ENCODE measurements around the gene CCDC117.
"Not testable (repeated sequence)": the region's sequence is repeated elsewhere in the genome, so short reads cannot be mapped to it uniquely, and the experiment has no call there.

The CCDC117 gene

GRCh38 chr22:28754512-28754911 lies 18.0 kb upstream of the CCDC117 start:
- not testable (repeated sequence) for H3K9me3 Mint-ChIP-seq; H3K4me1 Mint-ChIP-seq (ENCODE audit: low read depth); H3K4me3 Mint-ChIP-seq; DNase-seq; H3K27me3 Mint-ChIP-seq
- peak overlapping the region; percentile 29 for H3K27ac Mint-ChIP-seq
- H3K36me3 Mint-ChIP-seq (ENCODE audit: low read depth): peaks cover 43% of the 10 kb centered on the region

GRCh38 chr22:28759861-28760560 lies 12.5 kb upstream of the CCDC117 start:
- Mint-ChIP-seq H3K36me3 (ENCODE audit: low read depth) (peaks cover 10% of the 10 kb centered on the region), H3K4me3 (no peak overlapping the region), H3K27ac (no peak overlapping the region), H3K27me3 (no peaks in the 10 kb centered on the region), H3K4me1 (ENCODE audit: low read depth) (no peaks in the 10 kb centered on the region), H3K9me3 (no peaks in the 10 kb centered on the region)
- no peak for DNase-seq

- Mint-ChIP-seq H3K27ac (no peak overlapping the region), H3K9me3 (no peaks in the 10 kb centered on the region), H3K36me3 (ENCODE audit: low read depth) (peaks cover 8% of the 10 kb centered on the region)
Observed at GRCh38 chr22:28761449-28761755, 11.1 kb upstream of the CCDC117 start.

DNA sequence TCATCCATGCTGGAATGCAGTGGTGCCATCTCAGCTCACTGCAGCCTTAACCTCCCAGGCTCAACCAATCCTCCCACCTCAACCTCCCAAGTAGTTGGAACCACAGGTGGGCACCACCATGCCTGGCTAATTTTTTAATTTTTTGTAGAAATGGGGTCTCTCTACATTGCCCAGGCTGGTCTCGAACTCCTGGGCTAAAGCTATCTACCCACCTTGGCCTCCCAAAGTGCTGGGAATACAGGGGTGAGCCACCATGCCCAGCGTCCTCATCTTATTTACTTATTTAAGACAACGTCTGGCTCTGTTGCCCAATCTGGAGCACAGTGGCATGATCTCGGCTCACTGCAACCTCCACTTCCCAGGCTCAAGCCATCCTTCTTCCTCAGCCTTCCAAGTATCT lies 10.5 kb upstream of the CCDC117 start:
- DNase-seq; H3K36me3 Mint-ChIP-seq (ENCODE audit: low read depth); H3K27me3 Mint-ChIP-seq; H3K4me3 Mint-ChIP-seq; H3K9me3 Mint-ChIP-seq; H3K4me1 Mint-ChIP-seq (ENCODE audit: low read depth); H3K27ac Mint-ChIP-seq: not testable (repeated sequence)

More at GRCh38 chr22:28761449-28761755, 11.1 kb upstream of the CCDC117 start:
- Mint-ChIP-seq H3K4me1 (ENCODE audit: low read depth) (no peaks in the 10 kb centered on the region), H3K27me3 (no peaks in the 10 kb centered on the region), H3K4me3 (no peak overlapping the region)
- no peak for DNase-seq

DNA sequence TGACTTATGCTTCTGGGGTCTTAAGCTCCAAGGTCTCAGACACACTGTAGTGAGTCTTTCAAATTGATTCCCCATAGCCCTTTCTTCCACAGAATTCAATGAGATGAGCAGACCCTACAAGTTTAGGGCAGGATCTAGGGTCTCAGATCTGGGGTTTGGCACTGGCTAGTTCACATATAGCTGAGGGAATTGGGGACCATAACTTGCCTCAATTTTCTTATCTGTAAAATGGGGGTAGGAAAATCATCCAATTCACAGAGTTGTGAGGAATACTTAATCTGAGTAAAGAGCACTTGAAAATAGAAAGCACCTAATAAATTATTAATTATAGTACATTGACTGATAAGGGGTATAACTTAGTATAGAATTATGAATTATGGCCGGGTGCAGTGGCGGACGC lies 5.9 kb upstream of the CCDC117 start:
- no peaks in the 10 kb centered on the region for H3K4me1 Mint-ChIP-seq (ENCODE audit: low read depth)
- H3K9me3 Mint-ChIP-seq: peaks cover 4% of the 10 kb centered on the region
- H3K4me3 Mint-ChIP-seq: no peak overlapping the region
- no peak overlapping the region for H3K27ac Mint-ChIP-seq
- no peak for DNase-seq
- no peaks in the 10 kb centered on the region for H3K36me3 Mint-ChIP-seq (ENCODE audit: low read depth)
- H3K27me3 Mint-ChIP-seq: no peaks in the 10 kb centered on the region

DNA sequence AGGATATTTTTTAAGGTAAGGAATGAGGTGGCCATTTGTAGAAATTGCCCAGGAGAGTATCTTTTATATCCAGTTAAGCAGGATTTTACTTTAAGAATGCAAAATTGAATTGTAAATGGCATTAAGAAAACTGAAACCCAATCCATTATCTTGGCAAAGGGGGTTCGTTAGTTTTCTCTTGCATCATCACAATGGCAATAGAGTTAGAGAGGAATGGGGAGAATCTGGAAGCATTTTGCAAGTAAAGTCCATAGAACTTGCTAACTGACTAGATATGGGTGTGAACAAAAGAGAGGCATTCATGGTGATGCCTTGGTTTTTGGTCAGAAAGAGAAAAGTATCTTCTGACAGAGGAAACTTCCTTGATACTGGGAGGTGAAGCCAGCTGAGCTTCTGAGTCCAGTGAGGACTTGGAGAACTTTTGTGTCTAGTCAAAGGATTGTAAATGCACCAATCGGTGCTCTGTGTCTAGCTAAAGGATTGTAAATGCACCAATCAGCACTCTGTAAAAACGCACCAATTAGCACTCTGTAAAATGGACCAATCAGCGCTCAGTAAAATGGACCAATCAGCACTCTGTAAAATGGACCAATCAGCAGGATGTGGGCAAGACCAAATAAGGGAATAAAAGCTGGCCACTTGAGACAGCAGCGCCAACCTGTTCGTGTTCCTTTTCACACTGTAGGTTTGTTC lies 3.6 kb upstream of the CCDC117 start:
- H3K27me3 Mint-ChIP-seq: no peaks in the 10 kb centered on the region
- H3K4me3 Mint-ChIP-seq: no peak overlapping the region
- H3K4me1 Mint-ChIP-seq (ENCODE audit: low read depth): peaks cover 9% of the 10 kb centered on the region
- peaks cover 7% of the 10 kb centered on the region for H3K36me3 Mint-ChIP-seq (ENCODE audit: low read depth)
- peaks cover 4% of the 10 kb centered on the region for H3K9me3 Mint-ChIP-seq
- DNase-seq: no peak
- no peak overlapping the region for H3K27ac Mint-ChIP-seq

GRCh38 chr22:28769394-28770085 lies 3.0 kb upstream of the CCDC117 start:
- DNase-seq: no peak
- Mint-ChIP-seq H3K9me3 (peaks cover 4% of the 10 kb centered on the region), H3K4me3 (no peak overlapping the region), H3K27me3 (no peaks in the 10 kb centered on the region), H3K4me1 (ENCODE audit: low read depth) (peaks cover 12% of the 10 kb centered on the region), H3K27ac (no peak overlapping the region), H3K36me3 (ENCODE audit: low read depth) (peaks cover 10% of the 10 kb centered on the region)

- H3K36me3 Mint-ChIP-seq (ENCODE audit: low read depth): peaks cover 28% of the 10 kb centered on the region
- no peak for DNase-seq
- peaks cover 24% of the 10 kb centered on the region for H3K4me1 Mint-ChIP-seq (ENCODE audit: low read depth)
- peak overlapping the region; percentile 14 for H3K27ac Mint-ChIP-seq
- no peaks in the 10 kb centered on the region for H3K27me3 Mint-ChIP-seq
- no peak overlapping the region for H3K4me3 Mint-ChIP-seq
- H3K9me3 Mint-ChIP-seq: peaks cover 4% of the 10 kb centered on the region
Observed at GRCh38 chr22:28771195-28771791, 1.2 kb upstream of the CCDC117 start.

GRCh38 chr22:28773461-28773867 lies 969 bp downstream of the CCDC117 start:
- Mint-ChIP-seq H3K27ac (peak overlapping the region; percentile 98), H3K27me3 (no peaks in the 10 kb centered on the region), H3K4me1 (ENCODE audit: low read depth) (peaks cover 32% of the 10 kb centered on the region), H3K4me3 (peak overlapping the region; percentile 87), H3K9me3 (peaks cover 4% of the 10 kb centered on the region), H3K36me3 (ENCODE audit: low read depth) (peaks cover 44% of the 10 kb centered on the region)
- no peak for DNase-seq

- Mint-ChIP-seq H3K4me1 (ENCODE audit: low read depth) (peaks cover 36% of the 10 kb centered on the region), H3K27ac (peak overlapping the region; percentile 50), H3K36me3 (ENCODE audit: low read depth) (peaks cover 50% of the 10 kb centered on the region), H3K4me3 (peak overlapping the region; percentile 87), H3K27me3 (no peaks in the 10 kb centered on the region), H3K9me3 (no peaks in the 10 kb centered on the region)
- no peak for DNase-seq
Observed at GRCh38 chr22:28774378-28774777, 1.9 kb downstream of the CCDC117 start.

DNA sequence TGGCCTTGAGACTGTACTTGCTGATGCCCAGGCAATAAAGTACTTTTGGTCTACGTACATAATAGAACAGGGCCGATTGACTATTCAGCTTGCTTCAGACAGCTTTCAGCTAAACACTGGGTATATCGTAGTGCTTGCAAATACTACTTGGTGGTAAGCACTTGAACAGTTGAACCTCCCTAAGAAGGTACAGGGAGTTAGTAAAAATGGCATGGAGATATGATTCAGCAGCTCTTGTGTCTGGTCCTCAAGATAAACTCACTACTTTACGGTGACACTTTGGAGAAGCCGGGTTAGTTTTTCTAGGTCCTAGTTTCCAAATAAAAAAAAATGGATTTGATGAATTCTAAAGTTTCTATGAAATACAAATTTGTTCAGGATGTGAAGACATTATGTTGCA lies 7.3 kb downstream of the CCDC117 start:
- DNase-seq: no peak
- H3K4me1 Mint-ChIP-seq (ENCODE audit: low read depth): peaks cover 32% of the 10 kb centered on the region
- no peak overlapping the region for H3K27ac Mint-ChIP-seq
- no peaks in the 10 kb centered on the region for H3K9me3 Mint-ChIP-seq
- H3K36me3 Mint-ChIP-seq (ENCODE audit: low read depth): peaks cover 84% of the 10 kb centered on the region
- no peaks in the 10 kb centered on the region for H3K27me3 Mint-ChIP-seq
- H3K4me3 Mint-ChIP-seq: no peak overlapping the region

DNA sequence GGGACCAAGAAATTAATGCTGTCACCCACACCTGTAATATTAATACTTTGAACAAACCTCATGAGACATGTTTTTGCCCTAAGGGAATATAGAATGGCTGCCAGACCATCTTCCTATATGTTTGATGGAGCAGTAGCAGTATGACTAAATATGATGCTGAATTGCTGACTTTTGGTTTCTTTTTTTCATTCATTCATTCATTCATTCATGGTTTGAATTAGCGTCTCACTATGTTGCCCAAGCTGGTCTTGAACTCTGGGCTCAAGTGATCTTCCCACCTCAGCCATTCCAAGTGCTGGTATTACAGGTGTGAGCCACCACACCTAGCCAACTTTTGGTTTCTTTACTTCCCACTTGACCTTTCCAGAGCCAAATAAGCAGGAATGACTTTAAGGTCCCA lies 7.8 kb downstream of the CCDC117 start:
- no peak for DNase-seq
- Mint-ChIP-seq H3K4me3 (no peak overlapping the region), H3K27me3 (no peaks in the 10 kb centered on the region), H3K9me3 (no peaks in the 10 kb centered on the region), H3K4me1 (ENCODE audit: low read depth) (peaks cover 29% of the 10 kb centered on the region), H3K27ac (peak overlapping the region; percentile 33), H3K36me3 (ENCODE audit: low read depth) (peaks cover 84% of the 10 kb centered on the region)

GRCh38 chr22:28783786-28784671 lies 11.5 kb downstream of the CCDC117 start:
- DNase-seq: no peak
- Mint-ChIP-seq H3K36me3 (ENCODE audit: low read depth) (peaks cover 89% of the 10 kb centered on the region), H3K9me3 (no peaks in the 10 kb centered on the region), H3K27ac (no peak overlapping the region), H3K27me3 (no peaks in the 10 kb centered on the region), H3K4me1 (ENCODE audit: low read depth) (peaks cover 13% of the 10 kb centered on the region), H3K4me3 (no peak overlapping the region)

DNA sequence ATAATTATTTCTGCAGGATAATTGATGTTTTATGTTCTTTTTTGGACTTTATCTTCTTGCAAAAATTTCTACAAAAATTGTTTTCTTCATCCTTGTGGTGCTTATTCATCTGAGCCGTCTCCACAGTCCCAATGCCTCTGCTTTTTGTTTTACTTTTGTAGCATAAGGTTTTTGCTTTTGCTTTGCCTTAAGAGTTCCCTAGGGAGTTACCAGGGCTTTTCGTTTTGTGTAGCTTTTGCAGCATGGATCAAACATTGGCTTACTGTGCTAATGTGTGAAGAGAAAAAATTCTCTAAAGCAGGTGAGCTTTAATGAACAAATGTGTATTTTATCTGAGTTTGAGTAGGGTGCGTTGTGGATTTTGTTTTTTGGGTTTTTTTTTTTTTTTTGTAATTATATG lies 16.1 kb downstream of the CCDC117 start:
- Mint-ChIP-seq H3K36me3 (ENCODE audit: low read depth) (peaks cover 77% of the 10 kb centered on the region), H3K4me1 (ENCODE audit: low read depth) (peaks cover 33% of the 10 kb centered on the region)

More for the DNA sequence above, 16.1 kb downstream of the CCDC117 start:
- no peak for DNase-seq
- Mint-ChIP-seq H3K27ac (no peak overlapping the region), H3K9me3 (no peaks in the 10 kb centered on the region), H3K27me3 (no peaks in the 10 kb centered on the region), H3K4me3 (no peak overlapping the region)
